Mucosa of descending colon (tissue), 3 donors: Measurements from ENCODE around the gene LENG1. TPM values are rescaled to one million over a fixed set of nuclear protein-coding genes. Genes with fewer than 3 reads are reported as not detected.
A peak's percentile ranks its signal among the peaks of the same experiment; 100 is the strongest.

Experiments used
- ATAC-seq: fragments of 200-7000 bp; cut with Tn5 transposase; one replicate; pipeline ENCODE4 v1.9.1; 2020; ENCODE audit warnings: mild to moderate bottlenecking, moderate library complexity
- DNase-seq, 3 donors: peaks; one replicate each; pipeline ENCODE4 v3.0.0-alpha.2; 2020
- H3K36me3 ChIP-seq: fragments of 200-600 bp; one replicate; pipeline ENCODE4 v1.8.0; 2021; ENCODE audit warnings: low read depth, mild to moderate bottlenecking
- H3K4me1 ChIP-seq: fragments of 200-600 bp; one replicate; pipeline ENCODE4 v1.8.0; 2021; ENCODE audit warnings: low read depth, mild to moderate bottlenecking
- H3K4me3 ChIP-seq: fragments of 200-600 bp; one replicate; pipeline ENCODE4 v1.8.0; 2021; ENCODE audit warnings: mild to moderate bottlenecking
- H3K9me3 ChIP-seq: fragments of 200-600 bp; one replicate; pipeline ENCODE4 v1.8.0; 2021; ENCODE audit warnings: mild to moderate bottlenecking
- intact Hi-C, 2 donors: fragments of 100-400 bp; cut with DNase I in 1 of 2; cut with micrococcal nuclease in 1 of 2; formaldehyde crosslinking; loops; one replicate each; pipeline versions ENCODE4 v1.11.0 to v1.11.1; 2022; cut with DNase I, micrococcal nuclease
- total RNA-seq, 3 donors: library from RNA; stranded (reverse); fragmentation: NEBNext Ultra II Directional in 2 of 3; extraction: Animal tissue kit (Norgen Biotek cat#: 25700) in 2 of 3; gene quantifications; one replicate each; pipeline versions ENCODE4 v1.2.1 to v1.2.4, GENCODE V29; 2021 to 2023
- TF ChIP-seq, protein P1 (sequence below): fragments of 200-600 bp; IDR thresholded peaks from one replicate; pipeline ENCODE4 v1.8.0; 2022; ENCODE audit warnings: antibody characterized with exemption, mild to moderate bottlenecking
- donor health status: DM: no; HTN: no; CAD: no; lungs with moderate emphysema.
- donor health status: DM: no; HTN: no; CAD: no.
- donor health status: DM: no; HTN: yes; CAD: no.

LENG1 gene
- total RNA-seq, 3 donors from 2014 or later = 7.5 to 10.8 (median 8.0) TPM

DNA sequence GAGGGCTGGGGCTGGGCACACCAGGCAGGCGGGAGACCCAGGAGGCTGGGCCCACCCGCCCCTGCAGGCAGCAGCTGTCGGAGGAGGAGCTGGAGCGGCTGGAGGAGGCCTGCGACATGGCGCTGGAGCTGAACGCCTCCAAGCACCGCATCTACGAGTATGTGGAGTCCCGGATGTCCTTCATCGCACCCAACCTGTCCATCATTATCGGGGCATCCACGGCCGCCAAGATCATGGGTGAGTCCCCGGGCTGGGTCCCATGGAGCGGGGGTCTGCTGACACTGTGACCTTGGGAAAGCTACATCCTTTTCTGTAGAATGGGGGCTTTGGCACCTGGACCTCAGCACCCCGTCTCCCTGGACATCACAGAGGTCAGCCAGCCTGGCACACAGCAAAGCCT is 35.8 kb downstream of the LENG1 start:
- ATAC-seq (no peak), DNase-seq (no peak)
- Histone ChIP-seq H3K4me3 (no peak overlapping the region), H3K9me3 (no peaks in the 10 kb centered on the region), H3K36me3 (peaks cover 8% of the 10 kb centered on the region), H3K4me1 (no peaks in the 10 kb centered on the region)
- TF ChIP-seq, protein P1, sequence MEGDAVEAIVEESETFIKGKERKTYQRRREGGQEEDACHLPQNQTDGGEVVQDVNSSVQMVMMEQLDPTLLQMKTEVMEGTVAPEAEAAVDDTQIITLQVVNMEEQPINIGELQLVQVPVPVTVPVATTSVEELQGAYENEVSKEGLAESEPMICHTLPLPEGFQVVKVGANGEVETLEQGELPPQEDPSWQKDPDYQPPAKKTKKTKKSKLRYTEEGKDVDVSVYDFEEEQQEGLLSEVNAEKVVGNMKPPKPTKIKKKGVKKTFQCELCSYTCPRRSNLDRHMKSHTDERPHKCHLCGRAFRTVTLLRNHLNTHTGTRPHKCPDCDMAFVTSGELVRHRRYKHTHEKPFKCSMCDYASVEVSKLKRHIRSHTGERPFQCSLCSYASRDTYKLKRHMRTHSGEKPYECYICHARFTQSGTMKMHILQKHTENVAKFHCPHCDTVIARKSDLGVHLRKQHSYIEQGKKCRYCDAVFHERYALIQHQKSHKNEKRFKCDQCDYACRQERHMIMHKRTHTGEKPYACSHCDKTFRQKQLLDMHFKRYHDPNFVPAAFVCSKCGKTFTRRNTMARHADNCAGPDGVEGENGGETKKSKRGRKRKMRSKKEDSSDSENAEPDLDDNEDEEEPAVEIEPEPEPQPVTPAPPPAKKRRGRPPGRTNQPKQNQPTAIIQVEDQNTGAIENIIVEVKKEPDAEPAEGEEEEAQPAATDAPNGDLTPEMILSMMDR = no peak
- intact Hi-C loops = no loop called here

DNA sequence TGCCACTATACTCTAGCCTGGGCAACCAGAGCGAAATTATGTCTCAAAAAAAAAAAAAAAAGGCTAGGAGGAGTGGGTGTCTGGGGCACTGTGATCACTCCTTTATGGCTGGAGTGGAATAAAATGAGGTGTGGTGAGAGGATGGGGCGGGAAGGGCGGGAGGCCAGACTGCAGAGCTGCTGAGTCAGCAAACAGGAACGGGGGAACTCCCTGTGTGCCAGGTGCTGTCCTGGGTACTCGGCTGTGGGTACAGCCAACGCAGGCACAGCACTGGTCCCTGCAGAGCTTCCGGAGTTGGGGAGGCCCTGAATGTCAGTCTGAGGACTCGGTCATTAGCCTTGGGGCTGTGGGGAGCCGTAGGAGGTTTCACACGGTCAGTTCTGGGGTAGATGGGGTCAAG is 38.3 kb downstream of the LENG1 start:
- Histone ChIP-seq H3K9me3 (no peaks in the 10 kb centered on the region), H3K4me1 (peaks cover 8% of the 10 kb centered on the region), H3K4me3 (no peak overlapping the region), H3K36me3 (peaks cover 8% of the 10 kb centered on the region)
- peak; percentile 67 for ATAC-seq
- TF ChIP-seq, protein P1 = no peak
- intact Hi-C loops = no loop called here
- peak in 1 of 3 donors; percentile 64 for DNase-seq

DNA sequence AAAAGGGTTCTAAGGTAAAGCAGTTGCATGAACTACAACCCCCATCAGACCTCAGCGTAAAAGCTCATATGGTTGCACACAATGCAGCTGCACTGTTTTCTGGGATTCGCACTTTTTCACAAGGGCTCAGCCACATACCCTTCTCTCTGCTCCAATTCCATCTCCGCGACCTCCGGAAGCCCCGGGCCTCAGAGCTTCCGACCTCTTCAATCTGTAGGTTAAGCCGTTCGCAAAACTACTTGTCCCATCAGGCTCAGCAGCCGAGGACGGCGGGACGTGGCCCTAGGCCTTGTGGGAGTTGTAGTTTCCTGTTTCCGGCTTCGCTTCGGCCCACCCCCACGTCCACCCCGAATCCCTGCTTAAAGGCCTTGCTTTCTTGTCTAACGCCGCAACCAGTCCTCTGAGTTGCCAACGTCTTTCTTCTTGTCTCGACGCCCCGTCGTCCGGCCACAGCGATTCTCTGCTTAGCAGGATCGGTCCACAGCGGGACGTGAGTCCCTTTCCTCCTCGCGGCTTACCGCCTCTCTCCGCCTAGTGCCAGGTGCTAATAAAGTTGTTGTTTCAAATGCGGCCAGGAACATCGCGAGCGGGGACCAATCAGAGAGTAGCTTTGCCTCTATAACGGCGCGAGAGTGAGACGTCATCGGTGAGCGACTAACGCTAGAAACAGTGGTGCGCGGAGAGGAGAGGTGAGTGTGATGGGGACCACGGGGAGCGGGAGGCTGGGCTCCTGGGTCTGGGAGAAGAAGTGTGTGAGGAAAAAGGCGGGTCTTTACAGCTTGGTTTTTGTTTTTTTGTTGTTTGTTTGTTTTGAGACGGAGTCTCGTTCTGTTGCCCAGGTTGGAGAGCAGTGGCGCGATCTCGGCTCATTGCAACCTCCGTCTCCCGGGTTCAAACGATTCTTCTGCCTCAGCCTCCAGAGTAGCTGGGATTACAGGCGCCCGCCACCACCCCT is 44.1 kb downstream of the LENG1 start, which contains the start of the genes PRPF31 and TFPT:
TSS of gene PRPF31 (plus strand) at position 646 of the 955 bp plus-strand sequence. CDS start 2,525 bp downstream, outside the sequence.
TSS of gene TFPT (minus strand) at position 549 of the 955 bp plus-strand sequence. CDS start at position 161, 388 bp downstream.
- intact Hi-C loops = no loop called here
- ATAC-seq (peak; percentile 95), DNase-seq (peak; percentile 95 to 99 (median 96))
- TF ChIP-seq, protein P1 = no peak
- no peaks in the 10 kb centered on the region for H3K9me3 ChIP-seq
- peaks cover 15% of the 10 kb centered on the region for H3K4me1 ChIP-seq
- no peaks in the 10 kb centered on the region for H3K36me3 ChIP-seq
- peak within 1 kb of the TSS; percentile 56 for H3K4me3 ChIP-seq

DNA sequence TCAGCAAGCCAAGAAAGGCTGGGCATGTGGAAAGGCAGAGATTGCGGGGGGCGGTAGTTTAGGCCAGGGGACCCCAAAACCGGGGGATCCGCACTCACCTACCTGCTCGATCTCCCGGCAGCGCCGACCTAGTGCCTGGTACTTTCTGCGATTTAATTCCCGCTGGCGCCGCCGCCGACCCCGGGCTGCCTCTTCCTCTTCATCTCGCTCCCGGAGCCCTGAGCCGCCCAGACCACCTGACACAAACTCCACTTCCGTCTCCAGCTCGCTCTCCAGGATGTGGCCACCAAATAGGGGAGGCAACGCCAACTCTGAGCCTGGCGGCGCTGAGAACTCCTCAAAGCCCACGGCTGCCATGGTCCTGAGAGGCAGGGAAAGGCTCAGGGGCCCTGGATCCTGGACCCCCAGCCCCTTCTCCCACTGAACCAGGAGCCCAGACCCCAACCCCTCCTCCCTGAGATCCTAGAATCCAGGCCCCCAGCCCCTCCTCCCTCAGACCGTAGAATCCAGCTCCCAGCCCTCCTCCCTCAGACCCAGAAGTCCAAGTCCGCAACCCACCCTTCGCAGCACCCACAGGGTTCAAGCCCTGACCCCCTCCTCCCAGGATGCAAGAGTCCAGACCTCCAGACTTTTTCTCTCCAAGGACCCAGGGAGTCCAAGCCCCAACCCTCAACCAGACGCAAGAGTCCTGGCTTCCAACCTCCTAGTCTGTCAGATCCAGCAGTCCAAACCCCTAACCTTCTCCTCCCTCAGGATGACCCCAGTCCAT is 45.0 kb downstream of the LENG1 start:
- Histone ChIP-seq H3K4me3 (peak overlapping the region; percentile 56), H3K36me3 (no peaks in the 10 kb centered on the region), H3K4me1 (peaks cover 15% of the 10 kb centered on the region), H3K9me3 (no peaks in the 10 kb centered on the region)
- TF ChIP-seq, protein P1 = no peak
- DNase-seq (peak; percentile 43 to 81 (median 49)), ATAC-seq (peak; percentile 45)
- intact Hi-C loops = no loop called here

DNA sequence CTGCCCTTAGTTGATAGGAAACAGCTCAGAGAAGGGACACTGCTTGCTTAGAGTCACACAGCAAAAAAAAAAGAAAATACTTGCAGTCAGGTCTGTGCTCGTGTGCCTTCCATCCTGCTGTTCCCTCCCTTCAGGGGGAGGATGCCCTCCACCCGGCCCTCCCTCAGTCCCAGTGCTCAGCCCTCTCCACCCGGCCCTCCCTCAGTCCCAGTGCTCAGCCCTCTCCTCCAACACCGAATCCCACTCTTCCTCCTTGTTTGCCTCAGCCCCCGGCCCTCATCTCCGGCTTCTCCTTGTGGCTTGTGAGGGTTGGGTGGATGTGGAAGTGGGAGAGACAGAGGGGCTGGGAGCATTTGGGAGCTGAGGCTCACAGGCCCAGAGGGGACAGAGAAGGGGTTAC is 49.9 kb downstream of the LENG1 start:
- Histone ChIP-seq H3K4me1 (peaks cover 4% of the 10 kb centered on the region), H3K36me3 (no peaks in the 10 kb centered on the region), H3K4me3 (no peak overlapping the region), H3K9me3 (no peaks in the 10 kb centered on the region)
- TF ChIP-seq, protein P1 = no peak
- peak in 1 of 3 donors; percentile 12 for DNase-seq
- intact Hi-C loops = no loop called here
- ATAC-seq = no peak
